WTC11 (cell line): ENCODE data around the gene UVRAG. TPM values are rescaled to one million over a fixed set of nuclear protein-coding genes. Genes with fewer than 3 reads are reported as not detected.

Source experiments
- ATAC-seq: fragments of 200-7000 bp; cut with Tn5 transposase; 2 replicates; pipeline ENCODE4 v1.10.0; 2021; ENCODE audit warnings: mild to moderate bottlenecking, moderate library complexity
- CTCF ChIA-PET: fragments of 300-600 bp; sonication (Branson Sonifier 250); formaldehyde crosslinking; loops from one replicate; lab custom pipeline; 2021; ENCODE audit warnings: antibody characterized with exemption; lab: Charles Lee
- POLR2A ChIA-PET: fragments of 350-600 bp; sonication (Branson Sonifier 250); formaldehyde crosslinking; loops from one replicate; lab custom pipeline; 2021; ENCODE audit warnings: antibody characterized with exemption; lab: Charles Lee
- DNase-seq: peaks from one replicate; pipeline ENCODE4 v3.0.0; 2021; ENCODE audit warnings: low spot score
- H3K27ac Mint-ChIP-seq: 2 replicates; pipeline ENCODE4 v1.8.0; 2021; ENCODE audit warnings: mixed read lengths
- H3K27me3 Mint-ChIP-seq: 2 replicates; pipeline ENCODE4 v1.8.0; 2021; ENCODE audit warnings: low read depth, mild to moderate bottlenecking, moderate library complexity, mixed read lengths
- H3K36me3 Mint-ChIP-seq: 2 replicates; pipeline ENCODE4 v1.8.0; 2021; ENCODE audit warnings: mixed read lengths
- H3K4me1 Mint-ChIP-seq: 2 replicates; pipeline ENCODE4 v1.8.0; 2022; ENCODE audit warnings: mixed read lengths
- H3K4me3 Mint-ChIP-seq: 2 replicates; pipeline ENCODE4 v1.8.0; 2021; ENCODE audit warnings: mild to moderate bottlenecking, moderate library complexity, mixed read lengths
- H3K9me3 Mint-ChIP-seq: 2 replicates; pipeline ENCODE4 v1.8.0; 2021; ENCODE audit warnings: mixed read lengths
- AR ChIP-seq: fragments of 250-450 bp; sonication (Bioruptor Pico); IDR thresholded peaks from 2 replicates; pipeline ENCODE4 v1.9.0; 2021; ENCODE audit warnings: mild to moderate bottlenecking
- FOXK1 ChIP-seq: sonication (generic); formaldehyde crosslinking; IDR thresholded peaks from 2 replicates; pipeline ENCODE4 v1.8.0; 2022; ENCODE audit warnings: mild to moderate bottlenecking, moderate library complexity, missing genetic modification reagents
- FOXP1 ChIP-seq: sonication (generic); formaldehyde crosslinking; IDR thresholded peaks from 2 replicates; pipeline ENCODE4 v1.8.0; 2022; ENCODE audit warnings: missing genetic modification reagents, mild to moderate bottlenecking, moderate library complexity, borderline replicate concordance
- MYBL2 ChIP-seq: sonication (generic); formaldehyde crosslinking; IDR thresholded peaks from 2 replicates; pipeline ENCODE4 v1.8.1; 2023; ENCODE audit warnings: mild to moderate bottlenecking, moderate library complexity, missing genetic modification reagents
- NFATC4 ChIP-seq: fragments of 250-450 bp; sonication (Bioruptor Pico); IDR thresholded peaks from 2 replicates; pipeline ENCODE4 v1.9.0; 2021; ENCODE audit warnings: mild to moderate bottlenecking
- NFYB ChIP-seq: sonication (generic); formaldehyde crosslinking; conservative IDR thresholded peaks from 2 replicates; pipeline ENCODE4 v1.8.0; 2022; ENCODE audit warnings: low read depth, missing genetic modification reagents
- OVOL2 ChIP-seq: fragments of 250-450 bp; sonication (Bioruptor Pico); IDR thresholded peaks from 2 replicates; pipeline ENCODE4 v1.9.0; 2021; ENCODE audit warnings: mild to moderate bottlenecking, borderline replicate concordance
- PRDM15 ChIP-seq: sonication (generic); formaldehyde crosslinking; IDR thresholded peaks from 2 replicates; pipeline ENCODE4 v1.8.0; 2022; ENCODE audit warnings: missing genetic modification reagents
- RORB ChIP-seq: fragments of 250-450 bp; sonication (Bioruptor Pico); IDR thresholded peaks from 2 replicates; pipeline ENCODE4 v1.9.0; 2021; ENCODE audit warnings: mild to moderate bottlenecking
- SMAD3 ChIP-seq: sonication (generic); formaldehyde crosslinking; IDR thresholded peaks from 2 replicates; pipeline ENCODE4 v1.8.0; 2022; ENCODE audit warnings: missing genetic modification reagents, mild to moderate bottlenecking, borderline replicate concordance
- SP1 ChIP-seq: sonication (generic); formaldehyde crosslinking; conservative IDR thresholded peaks from 2 replicates; pipeline ENCODE4 v1.8.1; 2022; ENCODE audit warnings: missing genetic modification reagents
- USF1 ChIP-seq: sonication (generic); formaldehyde crosslinking; IDR thresholded peaks from 2 replicates; pipeline ENCODE4 v1.8.0; 2022; ENCODE audit warnings: mild to moderate bottlenecking, missing genetic modification reagents
- total RNA-seq: library from RNA; stranded (reverse); gene quantifications from 3 replicates; pipeline ENCODE4 v1.2.3, GENCODE V29; 2021
- TF ChIP-seq, protein P1 (sequence below): sonication (generic); formaldehyde crosslinking; IDR thresholded peaks from 2 replicates; pipeline ENCODE4 v1.8.1; 2022; ENCODE audit warnings: missing genetic modification reagents, borderline replicate concordance
- TF ChIP-seq, protein P2 (sequence below): fragments of 200-600 bp; IDR thresholded peaks from 2 replicates; pipeline ENCODE4 v1.8.0; 2022; ENCODE audit warnings: antibody characterized with exemption
- TF ChIP-seq, protein P3 (sequence below): sonication (generic); formaldehyde crosslinking; IDR thresholded peaks from 2 replicates; pipeline ENCODE4 v1.8.1; 2023; ENCODE audit warnings: mild to moderate bottlenecking, missing genetic modification reagents, moderate library complexity
- TF ChIP-seq, protein P4 (sequence below): sonication (generic); formaldehyde crosslinking; IDR thresholded peaks from 2 replicates; pipeline ENCODE4 v1.8.0; 2022; ENCODE audit warnings: mild to moderate bottlenecking, missing genetic modification reagents
- TF ChIP-seq, protein P5 (sequence below): sonication (generic); formaldehyde crosslinking; IDR thresholded peaks from 2 replicates; pipeline ENCODE4 v1.8.1; 2022; ENCODE audit warnings: low read depth, mild to moderate bottlenecking, moderate library complexity, missing genetic modification reagents, borderline replicate concordance
- TF ChIP-seq, protein P6 (sequence below): sonication (generic); formaldehyde crosslinking; IDR thresholded peaks from 2 replicates; pipeline ENCODE4 v1.8.1; 2023; ENCODE audit warnings: mild to moderate bottlenecking, missing genetic modification reagents
- TF ChIP-seq, protein P7 (sequence below): sonication (generic); formaldehyde crosslinking; IDR thresholded peaks from 2 replicates; pipeline ENCODE4 v1.8.1; 2023; ENCODE audit warnings: mild to moderate bottlenecking, missing genetic modification reagents, moderate library complexity

The UVRAG gene
- total RNA-seq, 1 experiment from 2014 or later = 14.5 TPM

GRCh38 chr11:76026862-76027261 is 211.9 kb downstream of the UVRAG start:
- peaks cover 15% of the 10 kb centered on the region for H3K36me3 Mint-ChIP-seq
- DNase-seq = no peak
- H3K27ac Mint-ChIP-seq = no peak overlapping the region
- ChIA-PET POLR2A (no interaction called here), CTCF (no interaction called here)
- no peak overlapping the region for H3K4me3 Mint-ChIP-seq
- no peaks in the 10 kb centered on the region for H3K27me3 Mint-ChIP-seq
- TF ChIP-seq FOXK1 (CRISPR knock-in tag) (no peak), FOXP1 (CRISPR knock-in tag) (no peak), RORB (CRISPR knock-in tag) (no peak), AR (no peak), MYBL2 (no peak), OVOL2 (CRISPR knock-in tag) (no peak), PRDM15 (no peak), NFATC4 (CRISPR knock-in tag) (no peak), SP1 (CRISPR knock-in tag) (no peak), NFYB (CRISPR knock-in tag) (no peak), SMAD3 (no peak), USF1 (no peak)
- TF ChIP-seq, protein P1, sequence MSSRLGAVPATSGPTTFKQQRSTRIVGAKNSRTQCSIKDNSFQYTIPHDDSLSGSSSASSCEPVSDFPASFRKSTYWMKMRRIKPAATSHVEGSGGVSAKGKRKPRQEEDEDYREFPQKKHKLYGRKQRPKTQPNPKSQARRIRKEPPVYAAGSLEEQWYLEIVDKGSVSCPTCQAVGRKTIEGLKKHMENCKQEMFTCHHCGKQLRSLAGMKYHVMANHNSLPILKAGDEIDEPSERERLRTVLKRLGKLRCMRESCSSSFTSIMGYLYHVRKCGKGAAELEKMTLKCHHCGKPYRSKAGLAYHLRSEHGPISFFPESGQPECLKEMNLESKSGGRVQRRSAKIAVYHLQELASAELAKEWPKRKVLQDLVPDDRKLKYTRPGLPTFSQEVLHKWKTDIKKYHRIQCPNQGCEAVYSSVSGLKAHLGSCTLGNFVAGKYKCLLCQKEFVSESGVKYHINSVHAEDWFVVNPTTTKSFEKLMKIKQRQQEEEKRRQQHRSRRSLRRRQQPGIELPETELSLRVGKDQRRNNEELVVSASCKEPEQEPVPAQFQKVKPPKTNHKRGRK (CRISPR knock-in tag) = no peak
- TF ChIP-seq, protein P2, sequence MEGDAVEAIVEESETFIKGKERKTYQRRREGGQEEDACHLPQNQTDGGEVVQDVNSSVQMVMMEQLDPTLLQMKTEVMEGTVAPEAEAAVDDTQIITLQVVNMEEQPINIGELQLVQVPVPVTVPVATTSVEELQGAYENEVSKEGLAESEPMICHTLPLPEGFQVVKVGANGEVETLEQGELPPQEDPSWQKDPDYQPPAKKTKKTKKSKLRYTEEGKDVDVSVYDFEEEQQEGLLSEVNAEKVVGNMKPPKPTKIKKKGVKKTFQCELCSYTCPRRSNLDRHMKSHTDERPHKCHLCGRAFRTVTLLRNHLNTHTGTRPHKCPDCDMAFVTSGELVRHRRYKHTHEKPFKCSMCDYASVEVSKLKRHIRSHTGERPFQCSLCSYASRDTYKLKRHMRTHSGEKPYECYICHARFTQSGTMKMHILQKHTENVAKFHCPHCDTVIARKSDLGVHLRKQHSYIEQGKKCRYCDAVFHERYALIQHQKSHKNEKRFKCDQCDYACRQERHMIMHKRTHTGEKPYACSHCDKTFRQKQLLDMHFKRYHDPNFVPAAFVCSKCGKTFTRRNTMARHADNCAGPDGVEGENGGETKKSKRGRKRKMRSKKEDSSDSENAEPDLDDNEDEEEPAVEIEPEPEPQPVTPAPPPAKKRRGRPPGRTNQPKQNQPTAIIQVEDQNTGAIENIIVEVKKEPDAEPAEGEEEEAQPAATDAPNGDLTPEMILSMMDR = no peak
- TF ChIP-seq, protein P3, sequence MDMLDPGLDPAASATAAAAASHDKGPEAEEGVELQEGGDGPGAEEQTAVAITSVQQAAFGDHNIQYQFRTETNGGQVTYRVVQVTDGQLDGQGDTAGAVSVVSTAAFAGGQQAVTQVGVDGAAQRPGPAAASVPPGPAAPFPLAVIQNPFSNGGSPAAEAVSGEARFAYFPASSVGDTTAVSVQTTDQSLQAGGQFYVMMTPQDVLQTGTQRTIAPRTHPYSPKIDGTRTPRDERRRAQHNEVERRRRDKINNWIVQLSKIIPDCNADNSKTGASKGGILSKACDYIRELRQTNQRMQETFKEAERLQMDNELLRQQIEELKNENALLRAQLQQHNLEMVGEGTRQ (CRISPR knock-in tag) = no peak
- TF ChIP-seq, protein P4, sequence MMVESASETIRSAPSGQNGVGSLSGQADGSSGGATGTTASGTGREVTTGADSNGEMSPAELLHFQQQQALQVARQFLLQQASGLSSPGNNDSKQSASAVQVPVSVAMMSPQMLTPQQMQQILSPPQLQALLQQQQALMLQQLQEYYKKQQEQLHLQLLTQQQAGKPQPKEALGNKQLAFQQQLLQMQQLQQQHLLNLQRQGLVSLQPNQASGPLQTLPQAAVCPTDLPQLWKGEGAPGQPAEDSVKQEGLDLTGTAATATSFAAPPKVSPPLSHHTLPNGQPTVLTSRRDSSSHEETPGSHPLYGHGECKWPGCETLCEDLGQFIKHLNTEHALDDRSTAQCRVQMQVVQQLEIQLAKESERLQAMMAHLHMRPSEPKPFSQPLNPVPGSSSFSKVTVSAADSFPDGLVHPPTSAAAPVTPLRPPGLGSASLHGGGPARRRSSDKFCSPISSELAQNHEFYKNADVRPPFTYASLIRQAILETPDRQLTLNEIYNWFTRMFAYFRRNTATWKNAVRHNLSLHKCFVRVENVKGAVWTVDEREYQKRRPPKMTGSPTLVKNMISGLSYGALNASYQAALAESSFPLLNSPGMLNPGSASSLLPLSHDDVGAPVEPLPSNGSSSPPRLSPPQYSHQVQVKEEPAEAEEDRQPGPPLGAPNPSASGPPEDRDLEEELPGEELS (CRISPR knock-in tag) = no peak
- TF ChIP-seq, protein P5, sequence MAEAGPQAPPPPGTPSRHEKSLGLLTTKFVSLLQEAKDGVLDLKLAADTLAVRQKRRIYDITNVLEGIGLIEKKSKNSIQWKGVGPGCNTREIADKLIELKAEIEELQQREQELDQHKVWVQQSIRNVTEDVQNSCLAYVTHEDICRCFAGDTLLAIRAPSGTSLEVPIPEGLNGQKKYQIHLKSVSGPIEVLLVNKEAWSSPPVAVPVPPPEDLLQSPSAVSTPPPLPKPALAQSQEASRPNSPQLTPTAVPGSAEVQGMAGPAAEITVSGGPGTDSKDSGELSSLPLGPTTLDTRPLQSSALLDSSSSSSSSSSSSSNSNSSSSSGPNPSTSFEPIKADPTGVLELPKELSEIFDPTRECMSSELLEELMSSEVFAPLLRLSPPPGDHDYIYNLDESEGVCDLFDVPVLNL = no peak
- TF ChIP-seq, protein P6, sequence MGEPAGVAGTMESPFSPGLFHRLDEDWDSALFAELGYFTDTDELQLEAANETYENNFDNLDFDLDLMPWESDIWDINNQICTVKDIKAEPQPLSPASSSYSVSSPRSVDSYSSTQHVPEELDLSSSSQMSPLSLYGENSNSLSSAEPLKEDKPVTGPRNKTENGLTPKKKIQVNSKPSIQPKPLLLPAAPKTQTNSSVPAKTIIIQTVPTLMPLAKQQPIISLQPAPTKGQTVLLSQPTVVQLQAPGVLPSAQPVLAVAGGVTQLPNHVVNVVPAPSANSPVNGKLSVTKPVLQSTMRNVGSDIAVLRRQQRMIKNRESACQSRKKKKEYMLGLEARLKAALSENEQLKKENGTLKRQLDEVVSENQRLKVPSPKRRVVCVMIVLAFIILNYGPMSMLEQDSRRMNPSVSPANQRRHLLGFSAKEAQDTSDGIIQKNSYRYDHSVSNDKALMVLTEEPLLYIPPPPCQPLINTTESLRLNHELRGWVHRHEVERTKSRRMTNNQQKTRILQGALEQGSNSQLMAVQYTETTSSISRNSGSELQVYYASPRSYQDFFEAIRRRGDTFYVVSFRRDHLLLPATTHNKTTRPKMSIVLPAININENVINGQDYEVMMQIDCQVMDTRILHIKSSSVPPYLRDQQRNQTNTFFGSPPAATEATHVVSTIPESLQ = no peak
- TF ChIP-seq, protein P7, sequence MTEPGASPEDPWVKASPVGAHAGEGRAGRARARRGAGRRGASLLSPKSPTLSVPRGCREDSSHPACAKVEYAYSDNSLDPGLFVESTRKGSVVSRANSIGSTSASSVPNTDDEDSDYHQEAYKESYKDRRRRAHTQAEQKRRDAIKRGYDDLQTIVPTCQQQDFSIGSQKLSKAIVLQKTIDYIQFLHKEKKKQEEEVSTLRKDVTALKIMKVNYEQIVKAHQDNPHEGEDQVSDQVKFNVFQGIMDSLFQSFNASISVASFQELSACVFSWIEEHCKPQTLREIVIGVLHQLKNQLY (CRISPR knock-in tag) = no peak
- TF ChIP-seq, all 79 proteins: peak for 0
- peaks cover 9% of the 10 kb centered on the region for H3K9me3 Mint-ChIP-seq
- no peak for ATAC-seq
- peaks cover 32% of the 10 kb centered on the region for H3K4me1 Mint-ChIP-seq
